HEK293 (cell line): ENCODE results near the gene XYLT2.

Source experiments
- HOXD13 ChIP-seq: sonication (generic); formaldehyde crosslinking; IDR thresholded peaks from 2 replicates; pipeline ENCODE4 v1.8.0; 2022; ENCODE audit warnings: missing genetic modification reagents, borderline replicate concordance
- KLF1 ChIP-seq: fragments of 450-650 bp; formaldehyde crosslinking; IDR thresholded peaks from 2 replicates; pipeline ENCODE4 v1.5.1; 2016; ENCODE audit warnings: missing biosample characterization, missing genetic modification characterization
- SCRT2 ChIP-seq: fragments of 450-650 bp; formaldehyde crosslinking; IDR thresholded peaks from 2 replicates; pipeline ENCODE4 v1.5.1; 2016; ENCODE audit warnings: missing biosample characterization, missing genetic modification characterization
- SP2 ChIP-seq: fragments of 450-650 bp; formaldehyde crosslinking; IDR thresholded peaks from 2 replicates; pipeline ENCODE4 v1.5.1; 2016; ENCODE audit warnings: missing biosample characterization, missing genetic modification characterization
- ZFHX2 ChIP-seq: fragments of 450-650 bp; formaldehyde crosslinking; conservative IDR thresholded peaks from 2 replicates; pipeline ENCODE4 v1.5.1; 2016; ENCODE audit warnings: missing biosample characterization, missing genetic modification characterization
- ZIC2 ChIP-seq: fragments of 450-650 bp; formaldehyde crosslinking; IDR thresholded peaks from 2 replicates; pipeline ENCODE4 v1.5.1; 2016; ENCODE audit warnings: missing biosample characterization, missing genetic modification characterization
- ZNF114 ChIP-seq: fragments of 450-650 bp; formaldehyde crosslinking; IDR thresholded peaks from 2 replicates; pipeline ENCODE4 v1.5.0; 2017; ENCODE audit warnings: missing biosample characterization, missing genetic modification characterization
- ZNF121 ChIP-seq: fragments of 450-650 bp; formaldehyde crosslinking; IDR thresholded peaks from 2 replicates; pipeline ENCODE4 v1.5.1; 2016; ENCODE audit warnings: missing biosample characterization, missing genetic modification characterization
- ZNF223 ChIP-seq: fragments of 450-650 bp; formaldehyde crosslinking; IDR thresholded peaks from 2 replicates; pipeline ENCODE4 v1.5.1; 2016; ENCODE audit warnings: missing biosample characterization, missing genetic modification characterization
- ZNF23 ChIP-seq: fragments of 450-650 bp; formaldehyde crosslinking; IDR thresholded peaks from 2 replicates; pipeline ENCODE4 v1.5.1; 2016; ENCODE audit warnings: missing biosample characterization, missing genetic modification characterization, borderline replicate concordance
- ZNF248 ChIP-seq: fragments of 450-650 bp; formaldehyde crosslinking; IDR thresholded peaks from 2 replicates; pipeline ENCODE4 v1.5.1; 2017; ENCODE audit warnings: missing biosample characterization, missing genetic modification characterization
- ZNF350 ChIP-seq: fragments of 450-650 bp; formaldehyde crosslinking; IDR thresholded peaks from 2 replicates; pipeline ENCODE4 v1.5.0; 2017; ENCODE audit warnings: missing biosample characterization, mild to moderate bottlenecking, missing genetic modification characterization
- ZNF555 ChIP-seq: fragments of 450-650 bp; formaldehyde crosslinking; conservative IDR thresholded peaks from 2 replicates; pipeline ENCODE4 v1.5.1; 2017; ENCODE audit warnings: missing biosample characterization, mild to moderate bottlenecking, missing genetic modification characterization, inconsistent platforms
- ZNF560 ChIP-seq: fragments of 450-650 bp; formaldehyde crosslinking; IDR thresholded peaks from 2 replicates; pipeline ENCODE4 v1.5.1; 2017; ENCODE audit warnings: missing biosample characterization, missing genetic modification characterization, borderline replicate concordance
- ZNF600 ChIP-seq: fragments of 450-650 bp; formaldehyde crosslinking; IDR thresholded peaks from 2 replicates; pipeline ENCODE4 v1.5.1; 2016; ENCODE audit warnings: missing biosample characterization, missing genetic modification characterization
- ZNF610 ChIP-seq: fragments of 450-650 bp; formaldehyde crosslinking; IDR thresholded peaks from 2 replicates; pipeline ENCODE4 v1.5.1; 2016; ENCODE audit warnings: missing biosample characterization, missing genetic modification characterization, borderline replicate concordance
- ZNF670 ChIP-seq: fragments of 450-650 bp; formaldehyde crosslinking; IDR thresholded peaks from 2 replicates; pipeline ENCODE4 v1.5.1; 2016; ENCODE audit warnings: missing biosample characterization, missing genetic modification characterization, low read depth
- ZNF707 ChIP-seq: fragments of 450-650 bp; formaldehyde crosslinking; IDR thresholded peaks from 2 replicates; pipeline ENCODE4 v1.5.1; 2016; ENCODE audit warnings: missing biosample characterization, missing genetic modification characterization
- ZNF776 ChIP-seq: fragments of 450-650 bp; formaldehyde crosslinking; IDR thresholded peaks from 2 replicates; pipeline ENCODE4 v1.5.0; 2017; ENCODE audit warnings: missing biosample characterization, missing genetic modification characterization, borderline replicate concordance
- ZNF843 ChIP-seq: fragments of 450-650 bp; formaldehyde crosslinking; IDR thresholded peaks from 2 replicates; pipeline ENCODE4 v1.5.1; 2016; ENCODE audit warnings: missing biosample characterization, missing genetic modification characterization
- TF ChIP-seq, protein P1 (sequence below): fragments of 450-650 bp; formaldehyde crosslinking; IDR thresholded peaks from 2 replicates; pipeline ENCODE4 v1.5.1; 2016; ENCODE audit warnings: missing biosample characterization, missing genetic modification characterization
- TF ChIP-seq, protein P2 (sequence below): fragments of 450-650 bp; formaldehyde crosslinking; IDR thresholded peaks from 2 replicates; pipeline ENCODE4 v1.5.1; 2016; ENCODE audit warnings: missing biosample characterization, missing genetic modification characterization
- TF ChIP-seq, protein P3 (sequence below): fragments of 450-650 bp; IDR thresholded peaks from 2 replicates; pipeline ENCODE4 v1.5.1; 2018; ENCODE audit warnings: missing biosample characterization, missing genetic modification characterization
- TF ChIP-seq, protein P4 (sequence below): fragments of 450-650 bp; formaldehyde crosslinking; IDR thresholded peaks from 2 replicates; pipeline ENCODE4 v1.5.1; 2016; ENCODE audit warnings: missing biosample characterization, missing genetic modification characterization

XYLT2 gene

DNA sequence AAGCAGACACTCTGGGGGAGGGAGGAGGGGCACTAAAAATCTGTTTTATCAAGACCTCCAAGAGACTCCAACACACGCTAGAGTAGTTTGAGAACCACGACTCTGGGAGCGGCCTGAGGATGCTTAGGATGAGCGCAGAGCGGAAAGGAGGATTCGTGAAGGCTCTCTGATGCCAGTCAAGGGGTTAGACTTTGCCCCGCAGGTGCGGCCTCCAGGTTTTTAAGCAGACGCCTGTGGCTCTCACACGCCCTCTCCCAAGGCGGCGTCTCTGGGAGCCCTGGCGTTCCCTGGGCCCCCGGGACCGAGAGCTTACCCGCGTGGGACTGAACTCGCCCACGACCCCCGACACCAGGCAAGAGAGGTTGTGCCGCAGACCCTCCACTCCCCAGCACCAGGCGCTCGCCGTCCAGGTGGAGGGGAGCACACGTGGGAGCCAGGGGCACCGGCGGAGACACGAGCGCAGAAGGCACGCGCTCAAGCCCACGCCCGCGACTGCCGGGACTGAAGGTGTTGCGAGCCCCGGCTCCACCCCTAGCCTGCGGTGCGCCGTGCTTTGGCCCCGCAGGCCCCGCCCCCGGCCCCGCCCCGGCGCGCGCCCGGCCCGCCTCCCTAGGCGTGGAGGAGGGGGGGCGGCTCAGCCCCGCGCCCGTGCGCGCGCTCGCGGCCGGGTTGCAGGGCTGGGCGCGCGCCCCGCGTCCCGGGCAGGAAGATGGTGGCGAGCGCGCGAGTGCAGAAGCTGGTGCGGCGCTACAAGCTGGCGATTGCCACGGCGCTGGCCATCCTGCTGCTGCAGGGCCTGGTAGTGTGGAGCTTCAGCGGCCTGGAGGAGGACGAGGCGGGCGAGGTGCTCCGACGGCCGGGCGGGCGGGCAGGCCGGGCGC, at the start of gene XYLT2 (continued):
- TF ChIP-seq, protein P1, sequence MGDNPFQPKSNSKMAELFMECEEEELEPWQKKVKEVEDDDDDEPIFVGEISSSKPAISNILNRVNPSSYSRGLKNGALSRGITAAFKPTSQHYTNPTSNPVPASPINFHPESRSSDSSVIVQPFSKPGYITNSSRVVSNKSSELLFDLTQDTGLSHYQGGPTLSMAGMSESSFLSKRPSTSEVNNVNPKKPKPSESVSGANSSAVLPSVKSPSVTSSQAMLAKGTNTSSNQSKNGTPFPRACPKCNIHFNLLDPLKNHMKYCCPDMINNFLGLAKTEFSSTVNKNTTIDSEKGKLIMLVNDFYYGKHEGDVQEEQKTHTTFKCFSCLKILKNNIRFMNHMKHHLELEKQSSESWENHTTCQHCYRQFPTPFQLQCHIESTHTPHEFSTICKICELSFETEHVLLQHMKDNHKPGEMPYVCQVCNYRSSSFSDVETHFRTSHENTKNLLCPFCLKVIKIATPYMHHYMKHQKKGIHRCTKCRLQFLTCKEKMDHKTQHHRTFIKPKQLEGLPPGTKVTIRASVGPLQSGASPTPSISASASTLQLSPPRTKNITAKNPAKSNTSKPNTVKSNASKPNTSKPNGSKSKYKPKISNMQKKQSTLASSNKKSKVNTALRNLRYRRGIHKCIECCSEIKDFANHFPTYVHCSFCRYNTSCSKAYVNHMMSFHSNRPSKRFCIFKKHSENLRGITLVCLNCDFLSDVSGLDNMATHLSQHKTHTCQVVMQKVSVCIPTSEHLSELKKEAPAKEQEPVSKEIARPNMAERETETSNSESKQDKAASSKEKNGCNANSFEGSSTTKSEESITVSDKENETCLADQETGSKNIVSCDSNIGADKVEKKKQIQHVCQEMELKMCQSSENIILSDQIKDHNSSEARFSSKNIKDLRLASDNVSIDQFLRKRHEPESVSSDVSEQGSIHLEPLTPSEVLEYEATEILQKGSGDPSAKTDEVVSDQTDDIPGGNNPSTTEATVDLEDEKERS (tag by site-specific recombination) = no peak
- TF ChIP-seq ZNF23 (tag by site-specific recombination) (no peak), ZNF610 (tag by site-specific recombination) (no peak), HOXD13 (CRISPR knock-in tag) (no peak), SP2 (peak; percentile 38; the same call in 1 of the 2 replicates), ZNF223 (tag by site-specific recombination) (no peak), ZNF600 (tag by site-specific recombination) (no peak), ZNF248 (tag by site-specific recombination) (no peak), ZNF776 (no peak), KLF1 (tag by site-specific recombination) (0 out of 2 replicates have a peak, but pooled peaks have one; percentile 21), ZNF670 (no peak), ZIC2 (tag by site-specific recombination) (no peak), SCRT2 (tag by site-specific recombination) (no peak), ZNF121 (no peak), ZNF843 (tag by site-specific recombination) (no peak), ZNF555 (tag by site-specific recombination) (no peak), ZNF707 (tag by site-specific recombination) (no peak), ZNF560 (tag by site-specific recombination) (no peak), ZNF114 (tag by site-specific recombination) (no peak), ZNF350 (tag by site-specific recombination) (no peak), ZFHX2 (tag by site-specific recombination) (peak; percentile 92)
- TF ChIP-seq, protein P2, sequence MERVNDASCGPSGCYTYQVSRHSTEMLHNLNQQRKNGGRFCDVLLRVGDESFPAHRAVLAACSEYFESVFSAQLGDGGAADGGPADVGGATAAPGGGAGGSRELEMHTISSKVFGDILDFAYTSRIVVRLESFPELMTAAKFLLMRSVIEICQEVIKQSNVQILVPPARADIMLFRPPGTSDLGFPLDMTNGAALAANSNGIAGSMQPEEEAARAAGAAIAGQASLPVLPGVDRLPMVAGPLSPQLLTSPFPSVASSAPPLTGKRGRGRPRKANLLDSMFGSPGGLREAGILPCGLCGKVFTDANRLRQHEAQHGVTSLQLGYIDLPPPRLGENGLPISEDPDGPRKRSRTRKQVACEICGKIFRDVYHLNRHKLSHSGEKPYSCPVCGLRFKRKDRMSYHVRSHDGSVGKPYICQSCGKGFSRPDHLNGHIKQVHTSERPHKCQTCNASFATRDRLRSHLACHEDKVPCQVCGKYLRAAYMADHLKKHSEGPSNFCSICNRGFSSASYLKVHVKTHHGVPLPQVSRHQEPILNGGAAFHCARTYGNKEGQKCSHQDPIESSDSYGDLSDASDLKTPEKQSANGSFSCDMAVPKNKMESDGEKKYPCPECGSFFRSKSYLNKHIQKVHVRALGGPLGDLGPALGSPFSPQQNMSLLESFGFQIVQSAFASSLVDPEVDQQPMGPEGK (tag by site-specific recombination) = 0 out of 2 replicates have a peak, but pooled peaks have one; percentile 53
- TF ChIP-seq, protein P3, sequence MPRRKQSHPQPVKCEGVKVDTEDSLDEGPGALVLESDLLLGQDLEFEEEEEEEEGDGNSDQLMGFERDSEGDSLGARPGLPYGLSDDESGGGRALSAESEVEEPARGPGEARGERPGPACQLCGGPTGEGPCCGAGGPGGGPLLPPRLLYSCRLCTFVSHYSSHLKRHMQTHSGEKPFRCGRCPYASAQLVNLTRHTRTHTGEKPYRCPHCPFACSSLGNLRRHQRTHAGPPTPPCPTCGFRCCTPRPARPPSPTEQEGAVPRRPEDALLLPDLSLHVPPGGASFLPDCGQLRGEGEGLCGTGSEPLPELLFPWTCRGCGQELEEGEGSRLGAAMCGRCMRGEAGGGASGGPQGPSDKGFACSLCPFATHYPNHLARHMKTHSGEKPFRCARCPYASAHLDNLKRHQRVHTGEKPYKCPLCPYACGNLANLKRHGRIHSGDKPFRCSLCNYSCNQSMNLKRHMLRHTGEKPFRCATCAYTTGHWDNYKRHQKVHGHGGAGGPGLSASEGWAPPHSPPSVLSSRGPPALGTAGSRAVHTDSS = no peak
- TF ChIP-seq, protein P4, sequence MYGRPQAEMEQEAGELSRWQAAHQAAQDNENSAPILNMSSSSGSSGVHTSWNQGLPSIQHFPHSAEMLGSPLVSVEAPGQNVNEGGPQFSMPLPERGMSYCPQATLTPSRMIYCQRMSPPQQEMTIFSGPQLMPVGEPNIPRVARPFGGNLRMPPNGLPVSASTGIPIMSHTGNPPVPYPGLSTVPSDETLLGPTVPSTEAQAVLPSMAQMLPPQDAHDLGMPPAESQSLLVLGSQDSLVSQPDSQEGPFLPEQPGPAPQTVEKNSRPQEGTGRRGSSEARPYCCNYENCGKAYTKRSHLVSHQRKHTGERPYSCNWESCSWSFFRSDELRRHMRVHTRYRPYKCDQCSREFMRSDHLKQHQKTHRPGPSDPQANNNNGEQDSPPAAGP (tag by site-specific recombination) = peak; percentile 28; the same call in 1 of the 2 replicates
